D721Med (cell line): Measurements from ENCODE around the gene EMC8.
"Not testable (repeated sequence)": the region's sequence is repeated elsewhere in the genome, so short reads cannot be mapped to it uniquely, and the experiment has no call there.

ENCODE experiments used
- DNase-seq: peaks from one replicate; pipeline ENCODE4 v3.0.0; 2011; ENCODE audit warnings: low spot score; ENCODE audit not compliant: insufficient read length
- FAIRE-seq: peaks from 2 replicates; lab custom pipeline; 2011; peaks lifted over from hg19 to GRCh38; lab: Jason Lieb, UNC
- CTCF ChIP-seq: IDR thresholded peaks from 2 replicates; pipeline ENCODE4 v1.5.1; 2012; ENCODE audit warnings: mild to moderate bottlenecking, control low read depth; ENCODE audit not compliant: insufficient read depth; ENCODE audit errors: missing control alignments

The EMC8 gene

GRCh38 chr16:85812031-85812807 is 12.9 kb upstream of the EMC8 start:
- DNase-seq: no peak
- no peak for FAIRE-seq
- no peak for TF ChIP-seq CTCF

GRCh38 chr16:85810742-85811115 is 11.4 kb upstream of the EMC8 start:
- no peak for TF ChIP-seq CTCF
- FAIRE-seq (no peak), DNase-seq (no peak)

- no peak for TF ChIP-seq CTCF
- DNase-seq (no peak), FAIRE-seq (no peak)
These were observed 10.9 kb upstream of the EMC8 start for GRCh38 chr16:85810097-85810741.

- DNase-seq: no peak
- FAIRE-seq: no peak
- no peak for TF ChIP-seq CTCF
These were observed 10.3 kb upstream of the EMC8 start for GRCh38 chr16:85809645-85810044.

DNA sequence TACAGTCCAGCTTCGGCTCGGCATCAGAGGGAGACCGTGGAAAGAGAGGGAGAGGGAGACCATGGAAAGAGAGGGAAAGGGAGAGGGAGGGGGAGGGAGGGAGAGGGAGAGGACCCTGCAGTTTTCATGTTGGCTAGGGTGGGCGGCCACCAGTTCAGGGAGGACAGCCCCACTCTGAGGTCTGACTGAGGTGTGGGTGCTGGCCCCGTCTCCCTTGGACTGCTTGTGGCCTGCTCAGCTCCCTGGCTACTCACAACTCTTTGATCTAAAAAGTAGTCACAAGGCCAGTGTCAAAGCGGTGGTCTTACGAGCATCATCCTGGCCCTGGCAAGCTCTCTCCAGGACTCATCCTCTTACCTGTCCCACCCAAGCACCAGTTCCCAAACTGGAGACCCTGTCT is 9.6 kb upstream of the EMC8 start:
- no peak for DNase-seq
- FAIRE-seq: no peak
- no peak for TF ChIP-seq CTCF

GRCh38 chr16:85808104-85808503 is 8.8 kb upstream of the EMC8 start:
- not testable (repeated sequence) for DNase-seq, FAIRE-seq

GRCh38 chr16:85807340-85807739 is 8.0 kb upstream of the EMC8 start:
- FAIRE-seq, DNase-seq: not testable (repeated sequence)

DNA sequence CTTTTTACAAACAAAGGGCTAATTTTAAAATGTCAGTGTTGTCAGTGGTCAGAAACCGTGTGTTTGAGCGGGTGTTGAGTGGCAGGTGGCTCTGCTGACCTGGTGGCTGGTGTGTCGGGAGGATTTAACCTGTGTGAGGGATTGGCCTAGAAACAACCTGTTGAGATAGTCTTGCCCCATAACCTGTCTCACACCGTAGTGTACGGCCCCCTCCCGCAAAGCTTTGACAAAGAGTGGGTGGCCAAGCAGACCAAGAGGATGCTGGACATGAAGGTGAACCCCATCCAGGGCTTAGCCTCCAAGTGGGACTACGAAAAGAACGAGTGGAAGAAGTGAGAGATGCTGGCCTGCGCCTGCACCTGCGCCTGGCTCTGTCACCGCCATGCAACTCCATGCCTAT is 7.2 kb upstream of the EMC8 start:
- DNase-seq (no peak), FAIRE-seq (no peak)
- TF ChIP-seq CTCF: no peak
